OCI-LY7 (cell line): ENCODE measurements around the gene RUVBL1. TPM values are rescaled to one million over a fixed set of nuclear protein-coding genes. Genes with fewer than 3 reads are reported as not detected.

Experiments used
- BruUV-seq: library from RNA; stranded (reverse); fragments of 400-500 nt; replicated peaks from 2 replicates; lab custom pipeline; 2021; lab: Mats Ljungman, UMichigan
- CTCF ChIA-PET: fragments of 300-600 bp; sonication (Branson Sonifier 250); formaldehyde crosslinking; loops from one replicate; lab custom pipeline; 2022; ENCODE audit warnings: antibody characterized with exemption; ENCODE audit not compliant: unreplicated experiment; lab: Charles Lee
- POLR2A ChIA-PET: fragments of 300-600 bp; sonication (Branson Sonifier 250); formaldehyde crosslinking; loops from one replicate; lab custom pipeline; 2022; ENCODE audit warnings: antibody characterized with exemption; lab: Charles Lee
- DNase-seq: peaks from one replicate; pipeline ENCODE4 v3.0.0-alpha.2; 2015; ENCODE audit warnings: low spot score
- H2AFZ ChIP-seq: fragments of 200-600 bp; sonication (generic), shearing (Covaris generic); 2 replicates; pipeline ENCODE4 v1.6.1; 2014; ENCODE audit warnings: mild to moderate bottlenecking, antibody characterized with exemption, low read length, moderate library complexity
- H3K27ac ChIP-seq: fragments of 200-600 bp; sonication (generic); 2 replicates; pipeline ENCODE4 v1.5.1; 2014; ENCODE audit warnings: mixed run types, low read depth, mild to moderate bottlenecking, moderate library complexity, low read length, inconsistent platforms; ENCODE audit not compliant: poor library complexity, severe bottlenecking
- H3K36me3 ChIP-seq: fragments of 200-600 bp; sonication (generic); 2 replicates; pipeline ENCODE4 v1.6.1; 2014; ENCODE audit warnings: mild to moderate bottlenecking, antibody characterized with exemption, low read length, moderate library complexity, mixed read lengths; ENCODE audit not compliant: insufficient read depth
- H3K4me1 ChIP-seq: fragments of 200-600 bp; sonication (generic); 2 replicates; pipeline ENCODE4 v1.5.1; 2014; ENCODE audit warnings: mild to moderate bottlenecking, low read length; ENCODE audit not compliant: insufficient read depth, poor library complexity, severe bottlenecking
- H3K4me2 ChIP-seq: fragments of 200-600 bp; sonication (generic); 2 replicates; pipeline ENCODE4 v1.6.1; 2014; ENCODE audit warnings: mild to moderate bottlenecking, low read length
- H3K4me3 ChIP-seq: fragments of 200-600 bp; sonication (generic); 2 replicates; pipeline ENCODE4 v1.5.1; 2014; ENCODE audit warnings: mild to moderate bottlenecking, low read depth, low read length; ENCODE audit not compliant: poor library complexity, severe bottlenecking
- H3K79me2 ChIP-seq: fragments of 200-600 bp; sonication (generic); 2 replicates; pipeline ENCODE4 v1.6.1; 2016; ENCODE audit warnings: low read depth, mild to moderate bottlenecking, low read length, moderate library complexity, mixed read lengths; ENCODE audit not compliant: insufficient read depth
- H3K9me2 ChIP-seq: fragments of 200-600 bp; sonication (generic); 2 replicates; pipeline ENCODE4 v1.6.1; 2016; ENCODE audit warnings: mild to moderate bottlenecking, low read length, mixed read lengths; ENCODE audit not compliant: insufficient read depth
- H3K9me3 ChIP-seq: fragments of 200-600 bp; sonication (generic); 2 replicates; pipeline ENCODE4 v1.6.1; 2014; ENCODE audit warnings: mild to moderate bottlenecking, mixed run types, low read length, mixed read lengths
- H4K20me1 ChIP-seq: fragments of 200-600 bp; sonication (generic); 2 replicates; pipeline ENCODE4 v1.6.1; 2014; ENCODE audit warnings: mild to moderate bottlenecking, antibody characterized with exemption, low read length, moderate library complexity, mixed read lengths; ENCODE audit not compliant: insufficient read depth
- CTCF ChIP-seq: fragments of 200-600 bp; sonication (generic); conservative IDR thresholded peaks from 2 replicates; pipeline ENCODE4 v1.5.1; 2014; ENCODE audit warnings: mild to moderate bottlenecking, antibody characterized with exemption, low read length, moderate library complexity, mixed read lengths
- EZH2phosphoT487 ChIP-seq: fragments of 200-600 bp; sonication (generic); IDR thresholded peaks from 2 replicates; pipeline ENCODE4 v1.6.1; 2018; ENCODE audit warnings: low read depth, borderline replicate concordance, mild to moderate bottlenecking, mixed run types, antibody characterized with exemption, low read length, moderate library complexity, mixed read lengths
- intact Hi-C: fragments of 100-400 bp; cut with micrococcal nuclease; formaldehyde crosslinking; loops from one replicate; pipeline ENCODE4 v1.10.0; 2022; ENCODE audit not compliant: unreplicated experiment
- total RNA-seq, 2 experiments: library from RNA; depleted of rRNA in 1 of 2; stranded (reverse); fragments of >200 nt in 1 of 2; shearing (Covaris generic) in 1 of 2; gene quantifications; 2 replicates each; pipeline ENCODE4 v1.2.3, GENCODE V29; 2014 to 2022

The RUVBL1 gene
- total RNA-seq, 2 experiments from 2014 or later: 91.4 to 103 TPM

GRCh38 chr3:128151758-128152274 is 28.2 kb upstream of the RUVBL1 start:
- Histone ChIP-seq H4K20me1 (no peaks in the 10 kb centered on the region), H2AFZ (no peak overlapping the region; the same call in 1 of the 2 replicates), H3K4me2 (no peak overlapping the region), H3K27ac (no peak overlapping the region), H3K4me3 (no peak overlapping the region), H3K9me3 (no peaks in the 10 kb centered on the region), H3K9me2 (no peaks in the 10 kb centered on the region), H3K36me3 (peaks cover 15% of the 10 kb centered on the region), H3K79me2 (peaks cover 21% of the 10 kb centered on the region), H3K4me1 (peaks cover 8% of the 10 kb centered on the region)
- CTCF ChIA-PET: no interaction called here
- no TSS peak for BruUV-seq
- no peak for DNase-seq
- POLR2A ChIA-PET: interaction anchor here (2.7 kb wide), 1 partner anchor 29 kb away, joined by 19 read pairs; the partner anchor contains the start of gene RUVBL1
- intact Hi-C loops: no loop called here
- TF ChIP-seq EZH2phosphoT487 (no peak), CTCF (no peak)

GRCh38 chr3:128149650-128150049 is 26.0 kb upstream of the RUVBL1 start:
- no TSS peak for BruUV-seq
- intact Hi-C loops: no loop called here

More at GRCh38 chr3:128149650-128150049, 26.0 kb upstream of the RUVBL1 start:
- no peak for DNase-seq
- ChIA-PET CTCF (no interaction called here), POLR2A (interaction anchor here (0.6 kb wide), 1 partner anchor 29 kb away, joined by 3 read pairs; no protein-coding TSS in a partner anchor)
- Histone ChIP-seq H3K4me2 (no peak overlapping the region), H2AFZ (no peak overlapping the region), H3K4me1 (peaks cover 6% of the 10 kb centered on the region), H3K4me3 (no peak overlapping the region), H4K20me1 (no peaks in the 10 kb centered on the region), H3K36me3 (no peaks in the 10 kb centered on the region), H3K9me2 (no peaks in the 10 kb centered on the region), H3K9me3 (no peaks in the 10 kb centered on the region), H3K79me2 (peaks cover 9% of the 10 kb centered on the region), H3K27ac (no peak overlapping the region)
- TF ChIP-seq EZH2phosphoT487 (no peak), CTCF (no peak)
